Glutamatergic neuron (in vitro differentiated cells): Measurements from ENCODE around the gene PSAPL1. TPM values are rescaled to one million over a fixed set of nuclear protein-coding genes. Genes with fewer than 3 reads are reported as not detected.

ENCODE experiments used
- DNase-seq: peaks from one replicate; pipeline ENCODE4 v3.0.0; 2022
- H3K27ac Mint-ChIP-seq: one replicate; pipeline ENCODE4 v1.8.0; 2020; ENCODE audit warnings: mild to moderate bottlenecking, mixed read lengths, inconsistent platforms; ENCODE audit not compliant: unreplicated experiment
- H3K27me3 Mint-ChIP-seq: one replicate; pipeline ENCODE4 v1.8.0; 2020; ENCODE audit warnings: mild to moderate bottlenecking, moderate library complexity, mixed read lengths, inconsistent platforms; ENCODE audit not compliant: unreplicated experiment
- H3K36me3 Mint-ChIP-seq: one replicate; pipeline ENCODE4 v1.8.0; 2020; ENCODE audit warnings: mild to moderate bottlenecking, mixed read lengths, inconsistent platforms; ENCODE audit not compliant: unreplicated experiment
- H3K4me1 Mint-ChIP-seq: one replicate; pipeline ENCODE4 v1.8.0; 2020; ENCODE audit warnings: mild to moderate bottlenecking, low read depth, mixed read lengths, inconsistent platforms; ENCODE audit not compliant: unreplicated experiment
- H3K4me3 Mint-ChIP-seq: one replicate; pipeline ENCODE4 v1.8.0; 2020; ENCODE audit warnings: mild to moderate bottlenecking, mixed read lengths, inconsistent platforms; ENCODE audit not compliant: unreplicated experiment
- H3K9me3 Mint-ChIP-seq: one replicate; pipeline ENCODE4 v1.8.0; 2020; ENCODE audit warnings: mild to moderate bottlenecking, moderate library complexity, mixed read lengths, inconsistent platforms; ENCODE audit not compliant: unreplicated experiment
- CTCF ChIP-seq: fragments of 200-600 bp; sonication (generic); IDR thresholded peaks from one replicate; pipeline ENCODE4 v1.5.0; 2021; ENCODE audit not compliant: partially characterized antibody, unreplicated experiment
- total RNA-seq: library from RNA; stranded (reverse); fragmentation: NEBNext Ultra II Directional; extraction: Animal tissue kit (Norgen Biotek cat#: 25700); gene quantifications from one replicate; pipeline ENCODE4 v1.2.1, GENCODE V29; 2021; ENCODE audit not compliant: unreplicated experiment

PSAPL1 gene
- total RNA-seq, 1 donor from 2014 or later: not detected

GRCh38 chr4:7414046-7414445, 20.7 kb downstream of the PSAPL1 start:
- DNase-seq: no peak
- Mint-ChIP-seq H3K4me1 (no peaks in the 10 kb centered on the region), H3K27me3 (peaks cover 5% of the 10 kb centered on the region)

GRCh38 chr4:7412554-7412912, 22.2 kb downstream of the PSAPL1 start:
- Mint-ChIP-seq H3K4me3 (no peak overlapping the region), H3K36me3 (peaks cover 18% of the 10 kb centered on the region), H3K27me3 (peaks cover 3% of the 10 kb centered on the region), H3K9me3 (peaks cover 11% of the 10 kb centered on the region), H3K27ac (no peak overlapping the region), H3K4me1 (no peaks in the 10 kb centered on the region)
- DNase-seq: no peak
- TF ChIP-seq CTCF: no peak

More at GRCh38 chr4:7414046-7414445, 20.7 kb downstream of the PSAPL1 start:
- Mint-ChIP-seq H3K27ac (no peak overlapping the region), H3K36me3 (peaks cover 14% of the 10 kb centered on the region), H3K4me3 (no peak overlapping the region), H3K9me3 (peaks cover 12% of the 10 kb centered on the region)
- no peak for TF ChIP-seq CTCF

GRCh38 chr4:7411896-7412553, 22.7 kb downstream of the PSAPL1 start:
- TF ChIP-seq CTCF: no peak
- Mint-ChIP-seq H3K36me3 (peaks cover 18% of the 10 kb centered on the region), H3K4me1 (no peaks in the 10 kb centered on the region), H3K27me3 (peaks cover 3% of the 10 kb centered on the region), H3K27ac (no peak overlapping the region), H3K4me3 (no peak overlapping the region), H3K9me3 (peaks cover 11% of the 10 kb centered on the region)
- DNase-seq: peak; percentile 6

- no peaks in the 10 kb centered on the region for H3K4me1 Mint-ChIP-seq
- H3K9me3 Mint-ChIP-seq: peaks cover 7% of the 10 kb centered on the region
- H3K27ac Mint-ChIP-seq: no peak overlapping the region
- no peak for DNase-seq
- H3K4me3 Mint-ChIP-seq: no peak overlapping the region
- peaks cover 18% of the 10 kb centered on the region for H3K36me3 Mint-ChIP-seq
- H3K27me3 Mint-ChIP-seq: peaks cover 3% of the 10 kb centered on the region
- TF ChIP-seq CTCF: no peak
These were observed 23.2 kb downstream of the PSAPL1 start for GRCh38 chr4:7411491-7411890.

GRCh38 chr4:7410446-7410845, 24.3 kb downstream of the PSAPL1 start:
- Mint-ChIP-seq H3K27me3 (peaks cover 4% of the 10 kb centered on the region), H3K27ac (no peak overlapping the region), H3K36me3 (peaks cover 22% of the 10 kb centered on the region), H3K4me1 (no peaks in the 10 kb centered on the region), H3K9me3 (peaks cover 5% of the 10 kb centered on the region), H3K4me3 (no peak overlapping the region)
- no peak for TF ChIP-seq CTCF
- DNase-seq: no peak
